8988T (cell line): ENCODE data around the gene CYP4Z1.
"Not testable (repeated sequence)": the region's sequence is repeated elsewhere in the genome, so short reads cannot be mapped to it uniquely, and the experiment has no call there.

ENCODE experiments used
- DNase-seq: peaks from one replicate; pipeline ENCODE4 v3.0.0; 2011

CYP4Z1 gene, protein sequence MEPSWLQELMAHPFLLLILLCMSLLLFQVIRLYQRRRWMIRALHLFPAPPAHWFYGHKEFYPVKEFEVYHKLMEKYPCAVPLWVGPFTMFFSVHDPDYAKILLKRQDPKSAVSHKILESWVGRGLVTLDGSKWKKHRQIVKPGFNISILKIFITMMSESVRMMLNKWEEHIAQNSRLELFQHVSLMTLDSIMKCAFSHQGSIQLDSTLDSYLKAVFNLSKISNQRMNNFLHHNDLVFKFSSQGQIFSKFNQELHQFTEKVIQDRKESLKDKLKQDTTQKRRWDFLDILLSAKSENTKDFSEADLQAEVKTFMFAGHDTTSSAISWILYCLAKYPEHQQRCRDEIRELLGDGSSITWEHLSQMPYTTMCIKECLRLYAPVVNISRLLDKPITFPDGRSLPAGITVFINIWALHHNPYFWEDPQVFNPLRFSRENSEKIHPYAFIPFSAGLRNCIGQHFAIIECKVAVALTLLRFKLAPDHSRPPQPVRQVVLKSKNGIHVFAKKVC

DNA sequence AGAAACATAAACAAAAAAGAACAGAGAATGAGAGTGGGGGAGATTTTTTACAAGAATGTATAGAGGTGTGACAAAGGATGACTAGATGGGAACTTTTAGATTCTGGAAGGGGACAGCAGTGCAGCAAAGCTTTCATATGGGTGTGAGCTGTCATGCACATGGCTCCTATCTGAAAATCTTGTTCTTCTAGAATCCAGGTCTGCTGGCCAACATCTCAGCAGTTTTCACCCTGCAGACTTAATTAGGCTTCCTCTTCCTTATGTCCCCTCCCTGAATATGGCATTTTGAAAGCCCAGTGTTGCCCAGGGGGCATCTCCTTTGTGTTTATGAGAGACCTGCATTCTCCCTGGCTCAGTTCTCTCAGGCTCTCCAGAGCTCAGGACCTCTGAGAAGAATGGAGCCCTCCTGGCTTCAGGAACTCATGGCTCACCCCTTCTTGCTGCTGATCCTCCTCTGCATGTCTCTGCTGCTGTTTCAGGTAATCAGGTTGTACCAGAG, at the start of gene CYP4Z1:
TSS of gene CYP4Z1 (plus strand) at position 135 of the 498 bp plus-strand sequence. CDS start at position 395, 260 bp downstream.
- no peak for DNase-seq

DNA sequence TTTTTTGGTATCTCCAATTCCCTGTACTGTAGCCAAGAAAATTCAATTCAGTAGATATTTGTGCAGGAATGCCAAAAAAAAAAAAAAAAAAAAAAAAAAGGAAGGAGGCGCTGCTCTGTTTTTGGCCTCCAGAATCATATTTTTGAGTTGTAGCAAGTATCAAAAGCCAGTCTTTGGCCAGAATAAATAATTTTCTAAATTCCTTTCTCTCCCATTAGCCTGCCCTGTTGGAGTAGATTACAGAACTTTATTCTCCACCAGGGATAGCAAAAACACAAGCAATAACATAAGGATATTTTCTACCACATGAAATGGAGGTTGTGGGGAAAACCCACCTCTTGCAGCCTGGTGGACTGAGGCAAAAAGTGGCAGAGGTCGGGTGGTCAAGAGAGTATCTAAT, 46.0 kb upstream of the CYP4Z1 start:
- DNase-seq, result no peak

- no peak for DNase-seq
Observed at GRCh38 chr1:47023268-47024140, 43.5 kb upstream of the CYP4Z1 start, which contains the start of gene CYP4X1. Gene CYP4X1 (plus strand): TSS chr1:47023669. CDS start chr1:47023818, 149 bp downstream.

DNA sequence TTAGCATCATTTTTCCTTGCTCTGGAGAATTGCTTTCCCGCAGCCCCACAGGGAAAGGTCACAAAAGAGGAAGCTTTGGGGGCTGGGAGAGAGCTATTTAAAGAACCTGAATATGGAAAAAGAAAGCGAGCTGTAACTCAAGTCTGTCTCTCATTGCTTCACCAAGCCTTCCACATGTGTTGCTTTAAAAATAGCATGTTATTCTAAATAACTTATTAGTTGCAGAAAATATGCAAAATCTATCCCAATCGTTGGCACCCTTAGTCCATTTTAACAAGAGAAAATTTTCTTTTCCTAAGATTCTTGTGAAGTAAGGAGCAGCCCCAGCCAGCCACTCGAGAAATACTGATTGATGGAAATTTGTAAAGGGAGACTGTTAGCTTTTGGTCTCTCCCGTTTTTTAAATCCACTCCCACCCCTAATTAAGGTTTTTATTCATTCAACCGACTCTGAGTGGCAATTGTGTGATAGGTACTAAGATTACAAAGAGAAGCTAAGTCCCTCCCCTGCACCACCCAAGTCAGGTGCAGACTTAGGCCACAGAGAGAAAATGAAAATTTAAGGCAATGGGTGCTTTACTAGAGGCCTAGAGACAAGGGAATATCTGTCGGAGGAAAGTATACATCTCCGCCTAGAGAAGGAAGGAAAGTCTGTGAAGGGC, 42.8 kb upstream of the CYP4Z1 start:
- DNase-seq, result no peak

DNA sequence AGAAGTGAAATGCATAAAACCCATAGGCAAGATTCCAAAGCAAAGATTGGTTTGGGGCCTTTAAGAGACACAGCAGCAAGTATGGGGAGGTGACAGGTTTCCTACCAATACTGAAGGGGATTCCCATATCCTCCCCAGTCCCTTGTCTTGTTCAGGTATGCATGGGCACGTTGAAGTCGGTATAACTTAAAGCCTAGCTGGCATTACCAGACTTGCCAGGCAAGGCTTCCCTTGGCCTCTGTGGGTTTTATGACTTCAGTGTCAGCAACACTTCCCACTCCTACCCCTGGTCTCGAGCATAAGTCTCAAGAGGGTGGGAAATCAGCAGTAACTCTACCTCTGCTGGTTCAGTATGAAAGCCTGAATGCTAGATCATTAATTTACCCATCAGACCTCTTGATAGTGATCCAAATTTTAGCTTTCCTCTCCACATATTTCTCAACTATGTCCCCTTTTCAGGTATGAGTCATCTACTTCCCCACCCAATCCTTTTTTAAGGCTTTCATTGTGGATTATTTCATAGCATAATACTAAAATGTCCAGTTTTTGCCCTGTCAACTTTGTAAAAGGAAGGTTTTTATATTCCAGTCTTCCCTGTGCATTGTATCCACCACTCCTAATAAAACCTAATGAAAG, 36.7 kb upstream of the CYP4Z1 start:
- no peak for DNase-seq

GRCh38 chr1:47031059-47031458, 36.0 kb upstream of the CYP4Z1 start:
- DNase-seq, result no peak

DNA sequence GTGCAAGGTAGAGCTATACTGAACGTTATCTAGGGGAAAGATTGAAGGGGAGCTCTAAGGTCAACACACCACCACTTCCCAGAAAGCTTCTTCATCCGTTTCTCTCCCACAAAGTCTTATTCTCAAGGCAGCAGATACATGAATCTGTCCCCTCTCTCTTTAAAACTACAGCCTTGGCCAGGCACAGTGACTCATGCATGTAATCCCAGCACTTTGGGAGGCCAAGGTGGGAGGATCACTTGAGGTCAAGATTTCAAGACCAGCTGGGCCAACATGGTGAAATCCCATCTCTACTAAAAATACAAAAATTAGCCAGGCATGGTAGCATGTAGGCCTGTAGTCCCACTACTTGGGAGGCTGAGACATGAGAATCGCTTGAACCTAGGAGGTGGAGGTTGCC, 35.4 kb upstream of the CYP4Z1 start:
- DNase-seq, result no peak

DNA sequence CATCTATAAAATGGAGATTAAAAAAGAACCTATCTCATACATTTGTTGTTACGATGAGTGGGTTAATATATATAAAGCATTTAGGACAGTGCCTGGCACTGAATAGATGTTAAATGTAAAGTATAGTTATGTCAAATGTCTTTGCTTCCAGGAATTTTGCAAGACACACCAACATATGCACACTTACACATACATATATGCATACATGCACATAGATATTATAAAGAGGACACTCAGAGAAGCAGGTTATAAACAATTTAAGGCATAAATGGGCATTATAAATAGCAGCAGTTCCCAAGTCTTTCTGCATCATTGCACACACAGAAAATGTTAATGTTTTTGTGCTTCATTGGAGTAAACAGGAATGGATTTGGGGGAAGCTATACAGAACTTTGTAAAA, 30.3 kb upstream of the CYP4Z1 start:
- no peak for DNase-seq

DNA sequence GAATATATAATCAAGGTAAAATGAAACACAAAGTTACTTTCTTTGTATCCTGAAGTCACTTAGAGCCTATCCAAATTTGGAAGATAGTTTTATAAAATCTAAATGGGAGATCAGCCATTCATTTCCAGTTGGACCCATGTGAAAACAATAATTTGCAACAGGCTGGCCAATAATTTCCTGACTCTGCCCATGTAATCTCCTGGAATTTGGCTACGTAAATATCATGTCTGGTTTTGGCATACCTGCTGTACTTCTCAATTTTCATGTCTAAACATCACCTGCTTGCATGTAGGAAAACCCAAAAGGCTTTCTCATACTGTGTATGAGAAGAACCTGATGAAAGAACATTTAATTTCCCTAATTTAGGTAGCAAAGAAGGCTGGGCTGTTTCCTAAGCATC, 7.7 kb upstream of the CYP4Z1 start:
- no peak for DNase-seq

- DNase-seq, result not testable (repeated sequence)
Observed at GRCh38 chr1:47069080-47069479, 2.0 kb downstream of the CYP4Z1 start.

GRCh38 chr1:47069509-47069908, 2.5 kb downstream of the CYP4Z1 start:
- not testable (repeated sequence) for DNase-seq

DNA sequence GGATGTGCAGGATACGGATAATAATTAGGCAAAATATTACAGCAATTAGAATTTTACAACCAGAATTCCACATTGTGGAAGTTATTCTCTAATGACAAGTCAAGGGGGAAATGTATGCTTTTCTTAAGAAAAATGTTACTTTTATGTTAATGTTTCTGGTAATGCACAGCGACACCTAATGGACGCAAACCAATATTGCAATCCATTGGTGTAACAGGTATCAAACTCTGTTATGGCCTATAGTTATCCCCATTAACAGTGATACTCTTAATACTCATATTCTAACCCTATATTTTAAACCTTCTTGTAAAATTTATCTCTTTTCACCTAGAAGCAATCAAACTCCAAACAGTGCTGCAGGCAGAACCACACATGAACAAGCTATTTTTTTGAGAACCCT, 22.3 kb downstream of the CYP4Z1 start:
- DNase-seq, result not testable (repeated sequence)

DNA sequence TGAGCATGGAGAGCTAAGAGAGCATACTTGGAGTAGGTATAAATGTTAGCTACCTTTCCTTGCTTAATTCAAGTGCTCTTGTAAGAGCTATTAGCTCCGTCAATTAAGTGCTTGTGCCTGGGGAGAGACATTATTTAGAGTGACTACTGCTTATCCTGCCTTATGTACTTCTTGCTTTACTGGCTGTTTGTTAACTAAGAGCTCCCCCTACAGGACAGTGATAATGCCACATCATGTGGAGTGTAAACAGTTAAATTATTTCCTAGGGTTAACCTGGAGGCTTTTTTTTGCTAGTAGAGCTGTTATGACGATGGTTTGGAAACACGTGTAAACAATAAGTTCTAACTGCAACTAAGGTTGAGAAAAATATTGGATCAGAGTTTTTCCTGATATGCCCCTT, 24.4 kb downstream of the CYP4Z1 start:
- DNase-seq, result not testable (repeated sequence)

GRCh38 chr1:47104816-47105215, 37.8 kb downstream of the CYP4Z1 start:
- DNase-seq, result no peak

DNA sequence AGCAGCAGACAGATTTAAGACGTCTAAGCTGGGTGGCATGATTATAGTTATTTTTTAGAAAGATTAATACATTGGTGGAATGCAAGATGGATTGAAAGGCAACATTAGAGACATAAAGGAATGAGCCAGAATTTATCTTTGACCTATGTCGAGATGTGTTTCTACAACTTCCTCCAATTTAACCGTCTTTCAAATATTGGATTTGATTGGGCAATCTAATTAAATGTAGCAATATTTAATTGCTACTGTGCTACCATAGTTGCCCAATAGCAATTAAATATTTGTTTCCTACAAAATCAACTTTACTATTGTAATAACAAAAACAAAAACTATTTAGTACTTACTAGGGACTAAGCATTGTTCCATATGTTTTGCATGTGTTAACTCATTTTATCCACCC, 39.8 kb downstream of the CYP4Z1 start:
- no peak for DNase-seq

DNA sequence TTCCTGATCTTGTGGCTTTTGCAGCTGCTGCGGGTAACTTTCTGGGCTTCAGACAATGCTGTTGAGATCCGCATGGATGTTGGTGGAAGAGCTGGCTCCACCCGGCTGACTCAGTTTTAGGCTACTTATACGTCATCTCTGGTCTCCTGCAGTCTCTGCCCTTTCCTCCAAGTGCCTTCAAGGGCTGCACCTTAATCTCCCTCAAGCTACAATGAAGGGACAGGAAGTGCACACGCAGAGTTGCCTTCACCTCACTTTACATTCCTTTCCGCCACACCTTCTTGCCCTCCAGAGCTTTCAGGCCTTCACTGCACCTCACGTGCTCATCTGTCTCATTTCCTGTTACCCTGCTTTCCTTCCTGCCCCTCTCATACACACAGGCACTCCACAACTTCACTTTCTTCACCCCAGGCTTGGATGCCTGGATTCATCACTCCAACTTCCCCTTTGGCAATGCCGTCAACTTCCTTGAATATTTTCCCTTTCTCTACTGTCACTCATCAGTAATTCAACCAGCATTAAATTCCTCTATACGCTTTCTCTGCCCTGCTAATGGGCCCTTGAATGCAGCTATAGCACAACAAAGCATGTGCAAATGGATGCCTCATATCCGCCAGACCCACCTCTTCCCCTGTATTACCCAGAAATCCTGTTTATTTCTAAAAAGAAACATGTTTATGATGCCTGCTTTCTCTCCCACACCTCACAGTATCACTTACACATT, 41.0 kb downstream of the CYP4Z1 start:
- not testable (repeated sequence) for DNase-seq

GRCh38 chr1:47109482-47109881, 42.5 kb downstream of the CYP4Z1 start:
- DNase-seq, result not testable (repeated sequence)

GRCh38 chr1:47113178-47113577, 46.1 kb downstream of the CYP4Z1 start:
- no peak for DNase-seq

DNA sequence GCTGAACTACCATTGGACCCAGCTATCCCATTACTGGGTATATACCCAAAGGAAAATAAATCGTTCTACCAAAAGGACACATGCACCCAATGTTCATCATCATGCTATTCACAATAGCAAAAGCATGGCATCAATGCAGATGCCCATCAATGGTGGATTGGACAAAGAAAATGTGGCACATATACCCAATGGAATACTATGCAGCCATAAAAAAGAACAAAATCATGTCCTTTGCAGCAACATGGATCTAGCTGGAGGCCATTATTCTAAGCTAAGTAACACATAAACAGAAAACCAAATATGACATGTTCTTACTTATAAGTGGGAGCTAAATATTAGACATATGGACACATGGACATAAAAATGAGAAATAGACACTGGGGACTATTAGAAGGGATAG, 54.0 kb downstream of the CYP4Z1 start:
- DNase-seq, result not testable (repeated sequence)

- not testable (repeated sequence) for DNase-seq
Observed at GRCh38 chr1:47124834-47125233, 57.8 kb downstream of the CYP4Z1 start.

GRCh38 chr1:47126997-47127396, 60.0 kb downstream of the CYP4Z1 start:
- DNase-seq, result not testable (repeated sequence)

DNA sequence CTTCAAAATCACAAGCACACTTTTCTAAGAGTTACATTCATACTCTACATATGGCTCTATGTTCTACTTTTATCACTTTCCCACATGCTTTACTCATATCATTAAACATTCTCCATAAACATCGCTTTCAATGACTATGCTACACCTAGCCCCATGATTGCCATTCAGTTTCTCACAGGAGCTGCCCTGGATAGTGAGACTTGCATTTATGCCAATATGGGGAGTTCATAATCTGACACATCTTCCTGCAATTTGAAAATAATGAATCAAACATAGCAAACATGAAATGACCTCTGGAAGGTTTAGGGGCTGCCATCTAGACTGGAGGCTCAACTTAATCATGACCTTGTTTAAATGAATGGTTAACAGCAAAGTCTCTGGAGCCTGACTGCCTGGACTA, 61.2 kb downstream of the CYP4Z1 start:
- no peak for DNase-seq
